Endothelial cell of umbilical vein (primary cell): ENCODE results near the gene ADAMTSL2. TPM values are rescaled to one million over a fixed set of nuclear protein-coding genes. Genes with fewer than 3 reads are reported as not detected.

Source experiments
- BruUV-seq: library from RNA; stranded (reverse); fragments of 400-500 nt; replicated peaks from 2 replicates; lab custom pipeline; 2021; lab: Mats Ljungman, UMichigan
- CTCF ChIA-PET: fragments of 300-600, 350-600 bp; sonication (Branson Sonifier 250); formaldehyde crosslinking; loops from one replicate; lab custom pipeline; 2021; ENCODE audit warnings: antibody characterized with exemption, inconsistent platforms; lab: Charles Lee
- POLR2A ChIA-PET: fragments of 300-600, 350-600 bp; sonication (Branson Sonifier 250); formaldehyde crosslinking; loops from one replicate; lab custom pipeline; 2021; ENCODE audit warnings: antibody characterized with exemption, inconsistent platforms; lab: Charles Lee
- DNase-seq: peaks from one replicate; pipeline ENCODE4 v3.0.0-alpha.2; 2011; ENCODE audit warnings: low read depth, low spot score
- FAIRE-seq: peaks from 2 replicates; lab custom pipeline; 2011; peaks lifted over from hg19 to GRCh38; lab: Jason Lieb, UNC
- H2AFZ ChIP-seq: 2 replicates; pipeline ENCODE4 v1.6.0; 2012; ENCODE audit warnings: low read depth, low read length, control low read depth, inconsistent platforms
- H3K27ac ChIP-seq: 2 replicates; pipeline ENCODE4 v1.5.1; 2011; ENCODE audit warnings: low read depth, mild to moderate bottlenecking, control low read depth, low read length, moderate library complexity; ENCODE audit not compliant: insufficient read depth
- H3K27me3 ChIP-seq, 2 experiments: 2 replicates each; pipeline versions ENCODE4 v1.6.0 to v1.6.1; 2011; ENCODE audit warnings: low read length in 2 of 2, mixed read lengths in 1 of 2; ENCODE audit not compliant: control insufficient read depth in 2 of 2, insufficient read depth in 2 of 2
- H3K36me3 ChIP-seq, 2 experiments: 2 replicates in 1 of 2; 3 replicates in 1 of 2; pipeline ENCODE4 v1.5.1; 2011; ENCODE audit warnings: low read length in 2 of 2, mild to moderate bottlenecking in 1 of 2, moderate library complexity in 1 of 2; ENCODE audit not compliant: control insufficient read depth in 2 of 2, insufficient read depth in 2 of 2; ENCODE audit errors: extremely low read depth in 1 of 2
- H3K4me1 ChIP-seq: 3 replicates; pipeline ENCODE4 v1.5.1; 2011; ENCODE audit warnings: mild to moderate bottlenecking, low read length; ENCODE audit not compliant: control insufficient read depth, insufficient read depth; ENCODE audit errors: extremely low read depth
- H3K4me2 ChIP-seq: 2 replicates; pipeline ENCODE4 v1.6.1; 2011; ENCODE audit warnings: low read length, control low read depth, mixed read lengths; ENCODE audit not compliant: insufficient read depth
- H3K4me3 ChIP-seq, 3 experiments: fragments of 200-600 bp in 1 of 3; sonication (generic), shearing (Covaris generic) in 1 of 3; replicated peaks in 1 of 3; 2 replicates each; pipeline ENCODE4 v1.5.1; 2011 to 2016; ENCODE audit warnings: control low read depth in 3 of 3, low read length in 3 of 3, mild to moderate bottlenecking in 2 of 3, inconsistent platforms in 1 of 3, low read depth in 1 of 3, moderate library complexity in 1 of 3; ENCODE audit not compliant: insufficient read depth in 1 of 3
- H3K79me2 ChIP-seq: 2 replicates; pipeline ENCODE4 v1.6.0; 2012; ENCODE audit warnings: low read length, inconsistent platforms; ENCODE audit not compliant: control insufficient read depth, insufficient read depth
- H3K9ac ChIP-seq: replicated peaks from 2 replicates; pipeline ENCODE3; 2011; ENCODE audit warnings: low read length, control low read depth; ENCODE audit not compliant: insufficient read depth; ENCODE audit errors: extremely low read depth
- H3K9me1 ChIP-seq: replicated peaks from 3 replicates; pipeline ENCODE4 v1.6.0; 2011; ENCODE audit warnings: mild to moderate bottlenecking, low read length; ENCODE audit not compliant: control insufficient read depth, insufficient read depth; ENCODE audit errors: extremely low read depth
- H3K9me3 ChIP-seq: replicated peaks from 2 replicates; pipeline ENCODE4 v1.5.1; 2012; ENCODE audit warnings: low read length, inconsistent platforms; ENCODE audit not compliant: control insufficient read depth, insufficient read depth
- H4K20me1 ChIP-seq: replicated peaks from 2 replicates; pipeline ENCODE3; 2011; ENCODE audit warnings: mild to moderate bottlenecking, low read length; ENCODE audit not compliant: control insufficient read depth, insufficient read depth; ENCODE audit errors: extremely low read depth
- EZH2 ChIP-seq: IDR thresholded peaks from 2 replicates; pipeline ENCODE4 v1.6.1; 2012; ENCODE audit warnings: borderline replicate concordance, low read depth, mild to moderate bottlenecking, moderate library complexity, low read length, inconsistent platforms; ENCODE audit not compliant: severe bottlenecking
- FOS ChIP-seq: IDR thresholded peaks from 2 replicates; pipeline ENCODE4 v1.6.1; 2011; ENCODE audit warnings: mild to moderate bottlenecking, low read length, moderate library complexity, borderline replicate concordance; ENCODE audit not compliant: insufficient read depth
- GATA2 ChIP-seq: IDR thresholded peaks from 2 replicates; pipeline ENCODE4 v1.7.0; 2011; ENCODE audit warnings: low read depth, mild to moderate bottlenecking, moderate library complexity, mixed read lengths, low read length; ENCODE audit not compliant: insufficient read length, insufficient read depth
- MAX ChIP-seq: IDR thresholded peaks from 2 replicates; pipeline ENCODE4 v1.6.1; 2011; ENCODE audit not compliant: insufficient read depth, insufficient read length
- MYC ChIP-seq: IDR thresholded peaks from one replicate; pipeline ENCODE4 v1.6.1; 2011; ENCODE audit warnings: mild to moderate bottlenecking, low read depth, low read length
- POLR2AphosphoS5 ChIP-seq: IDR thresholded peaks from 2 replicates; pipeline ENCODE4 v1.6.1; 2012; ENCODE audit warnings: low read depth, mild to moderate bottlenecking, control low read depth, low read length, moderate library complexity; ENCODE audit not compliant: insufficient read depth
- dilution Hi-C: fragments of 300-500 bp; cut with MboI; formaldehyde crosslinking; loops from one replicate; pipeline ENCODE4 v1.15.0; 2019; ENCODE audit warnings: low sequenced_read_pairs; ENCODE audit not compliant: extremely low pct_ligation_motif_present
- intact Hi-C: fragments of 100-400 bp; cut with micrococcal nuclease; formaldehyde crosslinking; loops from one replicate; pipeline ENCODE4 v1.10.0; 2022
- polyA plus RNA-seq, 4 experiments: library from polyadenylated mRNA; depleted of rRNA in 3 of 4; stranded (reverse) in 3 of 4; unstranded in 1 of 4; fragments of >200 nt; gene quantifications; 2 replicates each; pipeline versions ENCODE4 v1.2.1 to v1.2.3, GENCODE V29; 2011 to 2012; ENCODE audit warnings: missing spikeins in 1 of 4
- total RNA-seq: library from RNA; stranded (reverse); gene quantifications from 2 replicates; pipeline ENCODE4 v1.2.3, GENCODE V29; 2021

Gene ADAMTSL2
- total and polyA plus RNA-seq, 2 donors (not counting 3 experiments of a cell fraction or from before 2014, with no cell fraction given): not detected

GRCh38 chr9:133543772-133544467, 9.4 kb downstream of the ADAMTSL2 start:
- no peaks in the 10 kb centered on the region for H3K9me3 ChIP-seq
- no peak overlapping the region for H3K9ac ChIP-seq
- dilution Hi-C loops: no loop called here
- H3K9me1 ChIP-seq: no peaks in the 10 kb centered on the region
- BruUV-seq: no TSS peak
- no peaks in the 10 kb centered on the region for H3K79me2 ChIP-seq
- intact Hi-C loops: no loop called here
- H3K27ac ChIP-seq: no peak overlapping the region
- H3K4me1 ChIP-seq: no peaks in the 10 kb centered on the region
- no peaks in the 10 kb centered on the region for H3K36me3 ChIP-seq
- no peak overlapping the region for H2AFZ ChIP-seq
- TF ChIP-seq MAX (no peak), EZH2 (no peak), MYC (no peak)
- peaks cover 0 to 3% of the 10 kb centered on the region in 2 experiments for H3K27me3 ChIP-seq
- DNase-seq (no peak), FAIRE-seq (no peak)
- H4K20me1 ChIP-seq: no peaks in the 10 kb centered on the region
- ChIA-PET POLR2A (no interaction called here), CTCF (no interaction called here)
- no peak overlapping the region for H3K4me2 ChIP-seq
- H3K4me3 ChIP-seq: no peak overlapping the region

GRCh38 chr9:133545494-133546286, 11.2 kb downstream of the ADAMTSL2 start:
- Histone ChIP-seq H4K20me1 (no peaks in the 10 kb centered on the region), H3K9me3 (no peaks in the 10 kb centered on the region), H3K9ac (no peak overlapping the region), H3K4me2 (no peak overlapping the region), H3K27me3 (no peaks in the 10 kb centered on the region), H3K27ac (no peak overlapping the region), H3K9me1 (no peaks in the 10 kb centered on the region), H3K4me1 (no peaks in the 10 kb centered on the region), H2AFZ (no peak overlapping the region), H3K36me3 (no peaks in the 10 kb centered on the region), H3K4me3 (no peak overlapping the region), H3K79me2 (no peaks in the 10 kb centered on the region)
- FAIRE-seq: peak; percentile 52
- peak; percentile 29 for DNase-seq
- dilution Hi-C loops (no loop called here), intact Hi-C loops (no loop called here)
- ChIA-PET POLR2A (no interaction called here), CTCF (no interaction called here)
- no TSS peak for BruUV-seq
- TF ChIP-seq MYC (no peak), MAX (no peak), GATA2 (no peak), POLR2AphosphoS5 (no peak), FOS (no peak)
